Fibroblast of the aortic adventitia (primary cell): ENCODE results near the gene CEACAM21. TPM values are rescaled to one million over a fixed set of nuclear protein-coding genes. Genes with fewer than 3 reads are reported as not detected.

ENCODE experiments used
- DNase-seq: peaks from one replicate; pipeline ENCODE4 v3.0.0-alpha.2; 2010; ENCODE audit warnings: low read depth
- H3K4me3 ChIP-seq: 2 replicates; pipeline ENCODE4 v1.5.1; 2011; ENCODE audit warnings: low read depth, mild to moderate bottlenecking, control low read depth, low read length, moderate library complexity
- total RNA-seq: library from RNA; depleted of rRNA; stranded (reverse); fragments of >200 nt; gene quantifications from 2 replicates; pipeline ENCODE4 v1.2.3, GENCODE V29; 2012; ENCODE audit warnings: low replicate concordance
- TF ChIP-seq, protein P1 (sequence below): IDR thresholded peaks from 2 replicates; pipeline ENCODE4 v1.5.1; 2011; ENCODE audit warnings: mild to moderate bottlenecking, low read length, control low read depth, inconsistent platforms; ENCODE audit not compliant: insufficient read depth

The CEACAM21 gene
- total RNA-seq, 1 donor, result not detected

DNA sequence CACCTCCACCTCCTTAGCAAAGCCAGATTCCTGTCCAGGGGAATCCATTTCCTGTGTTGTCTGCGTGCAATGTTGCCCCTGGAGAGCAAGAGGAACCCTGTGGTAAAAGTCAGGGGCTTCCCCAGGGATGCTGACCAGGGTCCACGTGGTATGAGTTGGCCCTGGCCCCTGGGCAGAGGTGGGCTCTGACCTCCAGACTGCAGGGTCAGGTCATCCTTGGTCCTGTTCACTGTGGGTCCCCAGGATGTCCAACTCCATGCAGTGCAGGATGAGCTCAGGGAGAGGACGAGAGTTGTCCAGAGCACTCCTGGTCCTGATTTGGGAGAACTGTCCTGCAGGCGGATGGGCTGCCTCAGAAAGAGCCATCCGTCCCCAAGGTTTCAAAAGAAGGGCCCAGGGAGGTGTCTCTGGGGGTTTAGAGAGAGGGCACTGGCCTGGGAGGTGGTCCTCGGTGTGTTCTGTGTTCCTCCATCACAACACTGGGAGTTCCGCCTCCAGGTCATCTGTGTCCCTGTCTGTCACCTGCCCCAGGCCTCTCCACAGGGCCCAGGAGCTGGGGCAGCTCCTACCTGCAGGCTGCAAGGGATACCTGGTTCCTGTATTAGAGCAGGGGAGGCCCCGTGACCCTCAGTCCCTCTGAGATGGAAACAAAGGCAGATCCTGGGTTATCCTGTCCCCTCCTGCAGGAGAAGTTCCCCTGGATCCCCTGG is 52.2 kb downstream of the CEACAM21 start:
- no peak overlapping the region for H3K4me3 ChIP-seq
- no peak for DNase-seq
- TF ChIP-seq, protein P1, sequence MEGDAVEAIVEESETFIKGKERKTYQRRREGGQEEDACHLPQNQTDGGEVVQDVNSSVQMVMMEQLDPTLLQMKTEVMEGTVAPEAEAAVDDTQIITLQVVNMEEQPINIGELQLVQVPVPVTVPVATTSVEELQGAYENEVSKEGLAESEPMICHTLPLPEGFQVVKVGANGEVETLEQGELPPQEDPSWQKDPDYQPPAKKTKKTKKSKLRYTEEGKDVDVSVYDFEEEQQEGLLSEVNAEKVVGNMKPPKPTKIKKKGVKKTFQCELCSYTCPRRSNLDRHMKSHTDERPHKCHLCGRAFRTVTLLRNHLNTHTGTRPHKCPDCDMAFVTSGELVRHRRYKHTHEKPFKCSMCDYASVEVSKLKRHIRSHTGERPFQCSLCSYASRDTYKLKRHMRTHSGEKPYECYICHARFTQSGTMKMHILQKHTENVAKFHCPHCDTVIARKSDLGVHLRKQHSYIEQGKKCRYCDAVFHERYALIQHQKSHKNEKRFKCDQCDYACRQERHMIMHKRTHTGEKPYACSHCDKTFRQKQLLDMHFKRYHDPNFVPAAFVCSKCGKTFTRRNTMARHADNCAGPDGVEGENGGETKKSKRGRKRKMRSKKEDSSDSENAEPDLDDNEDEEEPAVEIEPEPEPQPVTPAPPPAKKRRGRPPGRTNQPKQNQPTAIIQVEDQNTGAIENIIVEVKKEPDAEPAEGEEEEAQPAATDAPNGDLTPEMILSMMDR, result no peak

Other genes starting within 250 kb of the CEACAM21 start
- 18.7 and 19.8 TPM in 2 replicates for gene TGFB1, start 222.2 kb upstream of the CEACAM21 start, total RNA-seq
- gene B9D2, start 212.0 kb upstream of the CEACAM21 start, total RNA-seq, result 0.25 and 4.5 TPM in 2 replicates
- 4.7 and 5.6 TPM in 2 replicates for gene TMEM91, start 199.6 kb upstream of the CEACAM21 start, total RNA-seq
- 12.1 and 14.6 TPM in 2 replicates for gene EXOSC5, start 178.8 kb upstream of the CEACAM21 start, total RNA-seq
- gene BCKDHA, start 178.3 kb upstream of the CEACAM21 start, total RNA-seq, result 3.5 and 15.3 TPM in 2 replicates
- 1.5 and 2.1 TPM in 2 replicates for gene B3GNT8, start 148.8 kb upstream of the CEACAM21 start, total RNA-seq
- gene DMAC2, start 136.3 kb upstream of the CEACAM21 start, total RNA-seq, result 29.3 and 31.2 TPM in 2 replicates
- not detected in 2 replicates for gene ERICH4, start 133.0 kb upstream of the CEACAM21 start, total RNA-seq
- gene CEACAM4, start 50.9 kb downstream of the CEACAM21 start, total RNA-seq, result not detected in 2 replicates
- gene CEACAM7, start 112.1 kb downstream of the CEACAM21 start, total RNA-seq, result not detected in 2 replicates
- not detected in 2 replicates for gene CEACAM5, start 132.5 kb downstream of the CEACAM21 start, total RNA-seq
- not detected in 2 replicates for gene CEACAM6, start 179.4 kb downstream of the CEACAM21 start, total RNA-seq
- gene CEACAM3, start 220.4 kb downstream of the CEACAM21 start, total RNA-seq, result not detected in 2 replicates